Stimulated activated CD8-positive, alpha-beta memory T cell treated with anti-CD3 and anti-CD28 coated beads, Interleukin-7, amount 100 ng/mL, for 4 hours (primary cell): ENCODE results near the gene RCOR2.
"Not testable (repeated sequence)": the region's sequence is repeated elsewhere in the genome, so short reads cannot be mapped to it uniquely, and the experiment has no call there.

Experiments used
- DNase-seq, 2 donors: peaks; one replicate each; pipeline ENCODE4 v3.0.0-alpha.2; 2020; ENCODE audit warnings: low read depth in 2 of 2

Gene RCOR2

DNA sequence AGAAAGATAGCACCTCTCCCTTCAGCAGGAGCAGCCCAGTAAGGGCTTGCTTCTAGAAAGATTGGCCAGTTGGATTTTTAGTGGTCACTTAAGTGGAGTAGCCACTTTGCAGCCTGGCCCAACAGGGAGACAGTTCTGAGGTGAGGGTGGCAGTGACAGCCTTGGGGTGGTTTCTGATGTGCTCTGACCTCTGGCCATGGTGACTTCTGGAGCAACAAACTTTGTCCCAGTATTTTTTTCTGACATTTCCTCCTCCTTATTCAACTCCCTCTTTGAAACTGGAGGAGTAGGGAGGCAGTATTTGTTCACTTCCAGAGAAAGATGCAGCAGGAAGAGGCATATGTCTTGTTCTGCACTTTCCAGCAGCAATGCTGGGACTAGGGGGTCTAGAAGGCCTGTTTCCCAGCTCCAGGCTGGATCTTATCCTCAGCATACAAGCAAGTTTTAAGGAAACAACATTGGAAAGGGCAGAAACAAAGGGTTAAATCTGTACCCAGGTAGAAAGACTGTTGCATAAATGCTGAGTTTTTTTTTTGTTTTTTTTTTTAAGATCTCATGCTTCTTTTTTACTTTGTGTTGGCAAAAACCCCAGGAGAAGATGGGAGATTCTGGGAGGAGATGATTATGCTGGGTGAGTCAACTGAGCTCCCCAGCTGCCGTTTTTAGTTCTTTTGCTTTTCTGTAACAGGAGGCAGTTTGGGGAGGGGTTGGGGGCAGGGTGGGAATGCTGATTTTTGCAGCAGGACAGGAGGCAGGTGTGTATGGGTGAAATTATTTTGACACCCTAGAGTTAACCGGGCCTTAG lies 37.2 kb downstream of the RCOR2 start:
- DNase-seq = no peak

DNA sequence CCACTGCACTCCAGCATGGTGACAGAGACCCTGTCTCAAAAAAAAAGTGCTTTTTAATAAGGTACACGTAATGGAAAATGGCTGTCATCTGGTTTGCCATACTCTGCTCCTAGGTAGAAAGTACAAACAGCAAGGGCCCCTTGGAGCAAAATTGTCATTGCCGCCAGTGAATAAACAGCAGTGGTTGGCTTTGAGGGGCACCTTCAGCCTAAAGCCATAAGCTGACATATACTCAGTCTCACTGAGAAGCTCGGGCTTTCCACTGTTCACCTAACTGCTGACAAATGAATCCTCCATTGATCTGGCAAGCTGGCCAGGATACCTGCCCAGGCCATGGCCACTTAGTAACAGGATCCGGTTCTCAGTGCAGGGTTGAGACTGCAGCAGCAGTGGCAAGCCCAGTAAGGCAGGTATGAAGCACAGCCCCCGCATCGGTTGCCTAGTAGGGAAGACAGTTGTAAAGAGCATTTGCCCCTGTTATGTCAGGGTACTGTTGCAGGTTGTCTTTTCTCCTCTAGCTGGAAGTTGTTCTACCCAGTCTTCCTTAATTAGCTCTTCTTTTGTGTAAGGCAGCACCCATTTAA lies 39.2 kb downstream of the RCOR2 start:
- no peak for DNase-seq

DNA sequence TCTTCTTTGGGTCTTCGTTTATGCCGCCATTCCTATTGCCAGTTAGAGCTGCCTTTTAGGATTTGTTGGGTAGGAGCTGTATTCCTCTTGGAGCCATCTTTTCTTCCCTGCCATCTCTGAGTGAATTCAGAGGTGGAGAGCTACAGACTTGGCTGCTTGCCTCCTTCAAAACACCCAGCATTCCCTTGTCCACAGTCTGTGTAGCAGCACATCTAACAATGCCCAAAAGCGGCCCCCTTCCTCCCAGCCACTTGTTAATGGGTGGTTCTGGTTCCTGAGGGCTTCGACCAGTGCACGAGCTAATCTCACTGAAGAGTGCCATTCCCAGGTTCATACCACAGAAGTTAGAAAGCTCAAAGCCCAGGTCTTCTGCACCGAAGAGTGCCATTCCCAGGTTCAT lies 40.3 kb downstream of the RCOR2 start:
- DNase-seq = no peak

DNA sequence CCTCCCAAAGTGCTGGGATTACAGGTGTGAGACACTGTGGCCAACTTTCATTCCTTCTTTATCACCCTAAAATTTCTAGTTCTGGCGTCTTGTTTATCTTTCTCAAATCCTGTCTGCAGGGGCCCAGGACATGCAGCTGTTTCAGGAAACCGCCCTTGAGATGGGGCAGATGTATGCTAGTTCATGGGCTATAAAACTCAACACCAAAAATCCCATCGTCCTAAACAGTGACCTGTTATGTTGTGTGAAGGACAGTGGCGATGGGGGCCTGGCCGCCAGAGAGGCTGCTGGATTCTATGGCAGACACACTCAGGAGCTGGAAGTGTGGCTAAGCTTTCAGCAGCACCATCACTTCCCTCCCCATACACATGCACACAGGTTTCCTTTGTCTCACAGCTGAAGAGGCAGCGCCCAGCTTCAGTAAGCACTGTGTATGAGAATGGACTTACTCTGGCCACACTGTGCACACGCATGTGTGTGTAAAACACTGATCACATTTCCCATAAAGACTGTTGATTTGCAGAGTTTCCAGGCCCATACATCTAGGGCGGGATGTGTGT lies 41.4 kb downstream of the RCOR2 start:
- no peak for DNase-seq

DNA sequence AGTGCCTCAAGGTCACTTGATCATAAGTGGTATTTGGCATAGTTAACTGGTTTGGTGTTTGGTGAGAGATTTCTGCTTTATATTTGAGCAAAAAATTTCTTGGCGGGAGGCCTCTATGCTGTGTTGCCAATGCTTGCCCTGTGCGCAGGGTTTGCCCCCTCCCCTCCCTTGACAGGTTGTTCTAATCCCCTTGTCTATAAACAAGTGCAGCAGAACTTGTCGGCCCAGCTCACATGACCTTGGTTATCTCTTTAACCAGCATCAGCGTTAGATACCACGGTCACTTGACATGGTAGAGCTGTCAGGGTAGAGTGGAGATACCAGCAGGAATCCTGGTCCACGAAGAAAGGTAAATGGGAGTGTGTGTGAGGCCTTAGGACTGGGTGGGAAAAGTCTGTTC lies 42.5 kb downstream of the RCOR2 start:
- DNase-seq = no peak

DNA sequence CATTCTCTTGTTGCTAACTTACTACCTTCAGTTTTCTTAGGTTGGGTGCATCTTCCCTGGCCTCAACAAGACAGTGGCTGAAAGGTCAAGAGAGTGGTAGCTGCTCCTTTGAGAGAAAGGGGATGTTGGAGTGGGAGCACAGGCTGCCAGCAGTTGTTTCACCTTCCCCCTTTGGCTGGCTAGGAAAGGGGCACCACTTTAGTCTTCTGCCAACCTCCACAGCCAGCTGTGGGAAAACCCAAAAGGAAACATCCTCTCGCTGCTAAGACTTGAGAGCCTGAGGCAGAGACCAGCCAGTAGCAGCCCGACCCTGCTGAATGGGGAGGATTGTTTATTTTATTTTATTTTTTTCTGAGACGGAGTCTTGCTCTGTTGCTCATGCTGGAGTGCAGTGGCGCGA lies 43.7 kb downstream of the RCOR2 start:
- no peak for DNase-seq

DNA sequence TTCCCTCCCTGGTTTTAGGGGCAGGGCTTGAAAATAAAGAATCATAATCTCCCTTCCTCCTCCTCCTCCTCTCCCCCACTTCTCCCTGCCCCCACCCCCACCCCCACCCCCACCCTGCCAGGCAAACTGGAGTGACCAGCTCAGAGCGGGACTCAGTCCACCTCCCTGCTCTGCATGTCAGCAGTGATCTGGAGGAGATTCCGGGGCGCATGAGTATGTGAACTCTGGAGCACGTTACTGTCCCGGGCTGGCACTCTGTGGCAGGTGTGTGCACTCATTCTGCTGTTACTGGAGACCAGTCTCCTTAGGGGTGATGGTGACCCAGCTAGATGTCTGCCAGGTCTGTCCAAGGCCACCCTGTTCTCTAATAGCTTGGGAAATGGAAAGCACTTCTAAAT lies 44.2 kb downstream of the RCOR2 start:
- no peak for DNase-seq

DNA sequence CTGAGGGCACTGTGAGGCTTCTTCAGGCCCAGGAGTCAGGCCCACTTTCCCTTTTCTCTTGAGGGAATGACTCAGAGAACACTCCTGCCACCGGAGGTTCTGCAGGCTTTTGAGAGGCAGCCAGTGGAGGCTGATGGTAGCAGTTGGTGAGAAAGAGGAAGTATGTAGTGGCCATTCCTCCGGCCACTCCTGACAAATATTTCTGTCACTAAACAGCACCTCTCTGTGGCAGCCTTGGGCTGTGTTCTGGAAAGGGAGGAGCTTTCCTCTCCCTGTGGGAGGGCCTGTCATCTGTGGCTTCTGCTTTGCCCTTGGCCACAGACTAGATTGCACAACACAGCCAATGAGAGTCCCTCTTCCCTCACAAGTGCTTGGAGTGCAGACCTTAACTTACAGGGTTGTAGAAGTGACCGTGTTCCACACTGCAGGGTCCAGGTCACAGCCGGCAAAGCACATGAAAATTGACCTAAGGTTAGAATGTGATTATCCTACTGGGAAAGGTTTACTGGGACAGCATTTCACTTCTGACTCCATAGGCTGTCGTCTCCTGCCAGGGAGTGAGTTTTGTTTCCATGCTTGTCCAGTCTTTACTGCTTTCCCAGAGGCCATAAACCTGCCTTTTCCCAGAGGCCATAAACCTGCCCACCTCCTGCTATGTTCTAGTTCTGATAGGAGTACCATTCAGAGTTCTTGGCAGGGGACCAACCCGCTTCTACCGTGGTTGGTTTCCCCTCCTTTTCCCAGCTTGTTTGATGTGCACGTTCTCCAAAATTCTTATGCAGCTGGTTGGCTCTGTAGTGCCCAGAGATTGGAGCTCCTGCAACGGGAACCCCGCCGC lies 44.8 kb downstream of the RCOR2 start:
- DNase-seq = peak in 1 of 2 donors; percentile 36

DNA sequence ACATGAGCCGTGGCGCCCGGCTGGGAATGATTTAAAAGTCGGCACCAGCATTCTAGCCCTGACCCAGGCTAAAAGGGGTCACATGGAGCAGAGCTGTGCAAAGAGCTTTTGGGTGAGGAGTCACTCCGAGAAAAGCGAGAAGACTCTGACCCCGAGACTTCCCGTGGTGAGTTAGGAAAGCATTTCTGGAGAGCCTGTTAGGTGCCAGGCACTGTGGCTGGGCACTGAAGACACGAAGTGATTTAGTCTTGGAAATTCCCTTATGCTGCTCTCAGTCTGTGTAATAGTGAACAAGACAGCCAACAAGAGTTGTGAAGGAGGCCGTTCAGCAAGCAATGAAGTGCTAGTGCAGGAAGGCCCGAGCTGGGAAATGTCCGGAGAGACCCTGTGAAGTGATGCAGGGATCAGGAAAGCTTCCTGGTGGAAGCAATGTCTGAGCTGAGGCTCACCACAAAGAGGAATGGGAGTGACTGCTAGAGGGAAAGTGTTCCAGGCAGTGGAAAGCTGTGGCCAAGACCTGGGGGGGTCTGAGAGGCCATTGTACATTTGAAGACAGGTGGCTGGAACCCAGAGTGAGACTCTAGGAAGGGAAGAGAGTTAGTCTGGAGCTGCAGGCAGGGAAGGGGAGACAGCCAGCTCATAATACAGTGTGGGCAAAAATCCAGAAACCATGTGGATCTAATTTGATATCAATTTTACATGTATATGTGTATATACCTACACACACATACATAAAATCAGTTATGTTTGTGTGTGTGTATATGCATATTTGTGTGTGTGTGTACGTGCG lies 46.4 kb downstream of the RCOR2 start:
- DNase-seq = no peak

DNA sequence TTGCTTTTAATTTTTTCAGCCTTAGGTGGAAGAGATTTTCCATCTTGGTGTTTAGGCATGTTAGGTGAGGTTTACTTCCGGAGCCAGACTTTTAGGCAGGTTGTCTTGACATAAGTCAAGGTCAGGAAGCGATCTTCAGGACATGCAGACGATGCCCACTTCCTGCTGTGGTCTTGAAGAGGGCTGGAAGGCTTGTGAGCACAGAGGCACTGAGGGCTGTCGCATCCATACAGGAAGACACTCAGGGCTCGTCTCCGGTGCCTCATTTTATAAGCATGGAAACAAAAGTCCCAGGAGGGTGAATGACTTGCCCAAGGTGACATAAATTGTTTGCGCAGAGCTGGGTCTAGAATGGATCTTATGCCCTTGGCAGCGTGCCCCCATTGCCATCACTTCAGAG lies 47.3 kb downstream of the RCOR2 start:
- DNase-seq = peak in 1 of 2 donors; percentile 15

DNA sequence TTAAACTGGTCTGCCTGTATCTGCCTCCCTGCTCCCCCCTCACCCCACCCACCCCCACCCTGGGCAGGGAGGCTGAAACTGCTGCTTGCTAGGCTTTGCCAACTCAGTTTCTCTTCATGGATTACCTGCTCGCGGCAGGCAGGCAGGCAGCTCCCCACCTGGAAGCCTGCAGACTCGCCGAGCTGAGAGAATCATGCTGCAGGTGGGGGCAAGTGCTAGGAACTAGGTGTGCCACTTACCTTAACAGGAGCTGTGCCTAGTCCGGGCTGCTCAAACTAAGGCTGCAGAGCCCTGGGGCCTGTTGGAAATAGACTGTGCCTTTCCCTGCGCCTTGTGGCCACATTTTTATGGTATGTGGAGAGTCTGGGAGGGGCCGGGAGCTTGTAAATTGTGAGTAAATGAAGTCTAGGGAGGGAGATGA lies 47.8 kb downstream of the RCOR2 start:
- no peak for DNase-seq

DNA sequence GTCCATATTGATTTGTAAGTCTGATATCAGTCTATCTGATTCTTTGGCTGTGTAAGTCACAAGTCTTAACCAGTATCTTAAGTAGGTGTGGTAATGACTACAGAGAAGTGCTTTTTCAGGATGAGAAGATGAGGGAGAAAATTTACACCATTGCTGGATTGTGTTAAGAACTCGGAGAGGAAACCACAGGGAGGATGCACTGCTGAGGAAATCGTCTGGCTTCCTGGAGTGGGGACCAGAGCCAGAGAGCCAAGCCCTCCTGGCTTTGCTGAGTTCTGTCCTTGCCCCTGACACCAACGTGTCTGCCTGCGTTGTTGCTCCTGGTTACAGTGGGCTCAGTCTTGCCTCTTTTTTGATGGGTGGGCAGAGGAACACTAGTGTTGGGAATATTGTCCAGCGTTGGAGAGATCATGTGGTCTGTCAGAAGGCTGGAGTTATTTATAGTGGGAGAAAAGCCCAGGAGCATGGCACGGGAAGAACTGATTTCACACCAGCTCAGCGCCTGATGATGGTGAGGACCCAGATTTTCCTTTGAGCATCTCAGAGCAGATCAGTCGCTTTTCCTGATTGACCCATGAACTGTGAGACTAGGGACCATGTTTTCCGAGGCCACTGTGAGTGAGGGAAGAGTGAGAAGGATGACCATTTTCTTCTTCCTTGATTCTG lies 48.4 kb downstream of the RCOR2 start:
- no peak for DNase-seq

DNA sequence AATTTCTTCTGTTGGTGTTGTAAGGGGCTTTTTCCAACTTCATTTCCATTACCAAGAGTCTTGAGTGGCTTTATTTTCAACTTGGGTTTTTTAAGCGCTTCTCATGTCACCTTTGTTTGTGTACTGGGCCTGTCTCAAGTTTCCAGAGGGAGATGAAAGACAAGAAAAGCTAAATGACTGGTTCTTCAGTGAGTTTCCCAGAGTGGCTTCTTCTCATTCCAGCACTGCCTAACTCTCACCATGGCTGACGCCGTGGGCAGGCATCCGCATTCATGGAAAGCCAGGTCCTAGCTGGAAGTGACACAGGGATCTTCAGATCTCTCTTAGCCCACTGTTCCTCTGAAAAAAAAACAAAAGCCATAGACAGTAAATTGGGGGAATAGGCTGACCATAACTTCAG lies 49.5 kb downstream of the RCOR2 start:
- DNase-seq = no peak

DNA sequence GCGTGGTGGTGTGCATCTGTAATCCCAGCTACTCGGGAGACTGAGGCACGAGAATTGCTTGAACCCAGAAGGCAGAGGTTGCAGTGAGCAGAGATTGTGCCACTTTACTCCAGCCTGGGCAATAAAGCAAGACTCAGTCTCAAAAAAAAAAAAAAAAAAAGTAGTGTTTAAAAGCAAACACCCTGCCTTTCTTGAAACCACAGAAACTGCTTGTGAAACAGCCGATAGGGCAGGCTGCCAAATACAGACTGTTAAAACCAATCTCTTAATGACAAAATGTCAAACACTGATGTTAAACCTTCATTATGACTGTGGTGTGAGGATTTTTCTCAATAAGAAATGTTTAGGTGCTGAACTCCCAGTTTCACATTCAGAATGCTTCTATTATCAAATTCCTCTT lies 50.8 kb downstream of the RCOR2 start:
- DNase-seq = peak; percentile 49 to 50

DNA sequence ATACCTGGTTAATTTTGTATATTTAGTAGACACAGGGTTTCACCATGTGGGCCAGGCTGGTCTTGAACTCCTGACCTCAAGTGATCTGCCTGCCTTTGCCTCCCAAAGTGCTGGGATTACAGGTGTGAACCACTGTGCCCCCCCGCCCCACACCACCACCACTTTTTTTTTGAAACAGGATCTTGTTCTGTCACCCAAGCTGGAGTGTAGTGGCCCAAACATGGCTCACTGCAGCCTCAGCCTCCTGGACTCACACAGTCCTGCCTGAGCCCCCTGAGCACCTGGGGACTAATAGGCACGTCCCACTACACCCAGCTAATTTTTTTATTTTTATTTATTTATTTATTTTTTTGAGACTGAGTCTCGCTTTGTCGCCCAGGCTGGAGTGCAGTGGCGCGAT lies 53.3 kb downstream of the RCOR2 start:
- DNase-seq = not testable (repeated sequence)

DNA sequence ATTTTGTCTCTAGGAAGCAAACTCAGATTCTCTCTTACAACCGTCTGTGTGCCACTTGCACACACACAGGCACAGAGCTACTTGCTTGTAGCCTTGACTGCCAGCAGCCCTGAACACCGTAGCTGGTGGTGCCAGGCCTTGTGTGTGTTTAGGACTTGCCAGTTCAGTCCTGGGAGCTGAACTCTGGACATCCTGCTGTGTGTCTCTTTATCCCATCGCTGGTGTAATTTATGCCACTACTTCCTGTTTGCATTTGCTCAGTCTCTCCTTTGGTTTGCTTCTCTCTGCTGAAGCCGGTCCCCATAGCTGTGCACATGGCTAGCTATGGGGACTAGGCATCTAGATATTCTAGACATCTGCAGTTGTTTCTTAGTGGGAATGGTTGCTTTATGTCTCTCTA lies 54.0 kb downstream of the RCOR2 start:
- no peak for DNase-seq
